ENCODE measurements around the gene TRAF7.
A peak's percentile ranks its signal among the peaks of the same experiment; 100 is the strongest.
"Not testable (repeated sequence)": the region's sequence is repeated elsewhere in the genome, so short reads cannot be mapped to it uniquely, and the experiment has no call there.

TRAF7 gene

DNA sequence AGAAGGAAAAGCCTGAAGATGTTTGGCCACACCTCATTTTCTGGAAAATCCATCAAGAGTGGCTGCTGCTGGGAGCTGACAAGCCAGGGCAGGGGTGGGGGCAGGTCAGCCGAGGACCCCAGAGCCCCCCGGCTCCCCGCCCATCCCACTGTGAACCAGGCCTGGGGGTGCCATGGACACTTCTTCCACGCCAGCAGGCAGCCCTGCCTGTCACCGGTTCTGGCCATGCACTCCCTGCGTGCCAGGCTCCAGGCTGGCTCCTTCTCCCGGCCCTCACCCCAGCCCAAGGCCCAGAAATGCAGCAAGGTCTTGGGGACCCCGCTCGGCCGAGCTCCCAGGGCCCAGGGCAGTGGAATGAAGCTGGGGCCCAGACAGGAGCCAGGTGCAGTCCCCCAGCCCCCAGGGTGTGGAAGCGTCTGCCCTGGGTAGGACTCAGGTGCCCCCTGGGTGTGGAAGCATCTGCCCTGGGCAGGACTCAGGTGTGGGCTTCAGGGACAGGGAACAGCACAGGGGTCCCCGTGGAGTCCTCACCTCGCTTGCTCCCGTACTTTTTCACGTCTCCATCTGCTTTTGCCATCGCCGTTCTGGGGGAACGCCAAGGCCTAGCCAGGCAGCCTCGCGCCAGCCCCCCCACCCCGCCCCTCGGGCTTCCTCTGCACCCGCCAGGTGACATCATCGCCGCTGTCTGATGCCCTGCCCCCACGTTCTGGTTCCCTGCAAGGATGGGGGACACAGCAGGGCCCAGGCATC lies 32.5 kb upstream of the TRAF7 start:
- not testable (repeated sequence) for DNase-seq

DNA sequence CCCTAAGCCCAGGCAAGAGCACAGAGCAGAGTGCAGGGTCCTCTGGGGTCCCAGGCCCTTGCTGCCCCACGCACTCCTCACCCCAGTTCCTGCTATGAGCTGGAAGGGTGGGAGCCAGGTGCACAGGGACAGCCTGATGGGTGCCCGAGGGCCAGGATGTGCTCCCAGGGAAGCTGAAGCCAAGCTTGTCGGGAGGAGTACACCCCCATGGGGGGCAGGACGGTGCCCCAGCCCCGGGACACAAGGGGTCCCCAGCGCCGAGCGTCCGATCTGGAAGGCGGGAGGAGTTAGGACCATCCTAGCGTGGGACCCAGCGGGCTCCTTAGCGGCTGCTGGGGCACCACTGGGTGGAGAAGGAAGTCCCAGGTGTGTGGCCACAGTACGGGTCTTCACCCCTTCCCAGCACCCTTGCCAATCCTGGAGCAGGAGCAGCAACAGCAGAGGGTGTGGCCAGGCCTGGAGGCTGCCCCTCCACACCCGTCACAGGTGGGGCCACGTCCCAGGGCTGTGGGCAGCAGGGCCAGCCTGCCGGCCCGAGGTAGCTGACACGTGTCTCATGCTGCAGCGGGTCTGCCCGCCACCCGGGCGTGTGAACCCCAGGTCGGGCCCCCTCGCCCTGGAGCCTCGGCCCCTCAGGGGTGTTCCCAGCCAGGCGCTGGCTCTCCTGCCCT lies 31.7 kb upstream of the TRAF7 start:
- DNase-seq, result not testable (repeated sequence)

DNA sequence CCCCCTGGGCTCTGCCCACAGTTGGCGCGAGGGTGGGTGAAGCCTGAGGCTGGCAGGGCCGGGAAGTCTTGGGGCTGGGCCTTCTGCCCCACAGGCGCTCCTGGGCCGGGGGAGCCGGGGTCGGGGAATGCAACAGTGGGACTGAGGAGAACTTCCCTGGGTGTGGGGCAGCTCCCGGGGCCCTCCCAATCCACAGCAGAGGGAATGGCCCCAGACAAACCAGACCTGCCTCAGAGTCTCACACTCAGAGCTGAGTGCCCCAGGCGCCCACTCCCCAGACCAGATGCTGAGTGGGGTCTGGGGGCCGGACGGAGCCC lies 31.2 kb upstream of the TRAF7 start:
- DNase-seq, result not testable (repeated sequence)

DNA sequence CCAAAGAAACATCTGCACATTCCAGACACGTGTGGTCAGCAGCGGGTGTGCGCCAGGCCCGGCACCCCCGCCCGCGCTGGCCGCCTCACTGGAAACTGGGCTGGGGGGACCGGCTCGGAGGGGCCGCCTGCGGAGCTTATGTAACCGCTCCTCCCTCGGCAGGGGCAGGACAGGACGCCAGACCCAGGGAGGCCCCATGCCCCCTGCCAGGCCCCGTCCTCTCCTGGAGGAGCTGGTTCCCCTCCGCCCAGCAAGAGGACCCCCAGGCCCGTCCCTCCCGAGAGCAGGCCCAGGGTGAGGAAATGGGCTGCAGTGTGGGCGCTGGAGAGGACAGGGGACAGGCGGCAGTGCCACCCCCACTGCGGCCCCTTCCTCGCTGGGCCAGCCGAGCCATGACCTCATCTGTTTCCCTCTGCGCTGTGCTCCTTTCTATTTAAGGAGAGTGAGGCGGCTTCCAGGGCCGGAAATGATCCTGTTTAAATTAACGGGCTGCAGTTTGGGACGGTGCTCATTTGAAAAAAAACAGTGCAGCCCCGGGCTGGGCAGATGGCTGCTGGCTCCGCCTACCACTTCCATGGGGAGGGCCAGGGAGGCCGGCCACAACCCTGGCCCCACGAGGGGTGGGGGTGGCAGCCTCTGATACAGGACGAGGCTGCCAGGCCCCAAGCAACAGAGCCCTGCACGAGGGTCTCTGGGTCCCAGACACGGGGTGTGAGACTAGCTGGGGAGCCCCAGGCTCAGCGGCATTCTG lies 30.7 kb upstream of the TRAF7 start:
- not testable (repeated sequence) for DNase-seq

DNA sequence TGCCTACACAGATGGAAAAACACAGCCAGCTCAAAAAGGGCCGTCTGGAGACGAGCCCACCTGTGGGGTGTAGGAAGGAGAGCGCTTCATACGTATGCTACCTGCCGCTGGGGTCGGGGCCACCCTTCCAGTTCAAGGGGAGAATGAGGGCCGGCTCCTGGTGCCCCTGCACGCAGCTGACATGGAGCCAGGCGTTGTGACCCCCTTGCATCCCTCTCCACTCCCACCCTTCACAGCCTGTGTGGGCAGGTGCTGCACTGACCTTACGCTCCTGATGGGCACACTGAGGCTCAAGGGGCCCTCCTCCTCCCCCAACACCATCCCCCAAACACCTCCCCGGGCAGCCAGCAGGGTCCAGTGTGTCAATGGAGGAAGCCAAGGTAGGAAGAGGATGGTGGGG lies 30.0 kb upstream of the TRAF7 start:
- not testable (repeated sequence) for DNase-seq

DNA sequence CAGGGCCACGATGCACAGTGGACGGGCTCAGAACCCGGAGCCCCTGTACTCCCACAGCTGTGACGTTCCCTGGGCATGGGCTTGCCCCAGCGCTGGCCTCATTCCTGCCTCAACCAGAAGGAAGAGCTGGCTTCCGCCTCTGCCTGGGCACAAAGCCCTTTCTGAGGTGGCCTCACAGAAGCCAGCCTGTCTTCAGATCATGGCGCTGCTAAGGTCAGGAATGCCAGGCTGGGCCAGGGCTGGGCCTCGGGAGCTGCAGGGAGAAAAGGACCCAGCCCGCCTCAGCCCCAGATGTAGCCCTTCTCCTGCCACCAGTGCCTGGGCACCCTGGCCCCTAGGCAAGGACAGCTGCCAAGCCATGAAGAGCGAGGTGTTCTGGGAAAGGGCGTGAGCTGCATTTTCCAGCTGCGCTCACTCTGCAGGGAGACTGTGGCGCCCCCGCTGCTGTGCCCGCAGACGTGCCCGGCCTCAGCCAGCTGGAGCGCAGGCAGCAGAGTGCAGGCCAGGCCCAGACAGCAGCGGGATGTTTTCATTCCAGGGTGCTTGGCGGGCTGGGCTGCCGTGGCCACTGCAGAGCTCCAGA lies 29.3 kb upstream of the TRAF7 start:
- DNase-seq, result not testable (repeated sequence)

DNA sequence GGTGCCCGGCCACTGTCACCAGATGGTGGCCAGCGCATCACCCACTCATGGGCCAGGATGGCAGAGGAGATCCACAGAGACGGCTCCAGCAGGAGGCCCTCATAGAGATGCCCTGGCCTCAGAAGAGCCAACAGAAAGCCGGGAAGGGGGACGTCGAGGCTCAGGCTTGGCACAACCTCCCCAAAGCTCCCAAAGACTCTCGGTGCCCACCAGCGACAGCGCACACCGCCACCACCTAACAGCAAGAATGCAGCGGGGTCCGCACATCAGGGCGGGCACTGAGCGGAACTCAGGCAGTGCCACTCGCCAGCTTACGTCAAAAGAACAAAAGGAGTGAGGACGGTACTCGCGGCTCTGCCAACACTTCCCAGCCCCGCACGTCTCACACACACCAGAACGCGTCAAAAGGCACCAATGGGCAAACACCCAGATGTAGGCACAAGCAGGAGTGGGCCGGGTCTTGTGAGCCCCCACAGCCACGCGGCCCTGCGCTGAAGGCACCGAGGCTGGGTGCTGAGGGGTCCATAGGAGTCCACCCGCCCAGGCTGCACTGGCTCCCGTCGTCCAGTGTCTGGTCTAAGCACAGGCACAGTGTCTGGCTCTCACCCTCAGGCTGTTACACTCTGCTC lies 28.5 kb upstream of the TRAF7 start:
- not testable (repeated sequence) for DNase-seq

DNA sequence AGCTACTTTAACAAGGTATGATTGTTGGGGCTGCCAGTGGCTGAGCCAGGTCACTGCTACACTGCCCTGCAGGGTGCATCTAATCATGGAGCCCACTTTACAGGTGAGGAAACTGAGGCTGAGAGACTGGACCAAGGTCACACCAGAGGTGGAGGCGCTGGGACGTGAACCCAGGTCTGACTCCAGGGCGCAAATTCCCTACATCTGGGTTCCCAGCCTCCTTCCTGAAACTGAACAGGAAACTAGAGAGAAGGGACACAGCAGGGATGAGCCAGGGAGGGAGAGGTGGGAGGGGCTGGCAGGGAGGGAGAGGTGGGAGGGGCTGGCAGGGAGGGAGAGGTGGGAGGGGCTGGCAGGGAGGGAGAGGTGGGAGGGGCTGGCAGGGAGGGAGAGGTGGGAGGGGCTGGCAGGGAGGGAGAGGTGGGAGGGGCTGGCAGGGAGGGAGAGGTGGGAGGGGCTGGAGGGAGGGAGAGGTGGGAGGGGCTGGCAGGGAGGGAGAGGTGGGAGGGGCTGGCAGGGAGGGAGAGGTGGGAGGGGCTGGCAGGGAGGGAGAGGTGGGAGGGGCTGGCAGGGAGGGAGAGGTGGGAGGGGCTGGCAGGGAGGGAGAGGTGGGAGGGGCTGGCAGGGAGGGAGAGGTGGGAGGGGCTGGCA lies 27.8 kb upstream of the TRAF7 start:
- not testable (repeated sequence) for DNase-seq

DNA sequence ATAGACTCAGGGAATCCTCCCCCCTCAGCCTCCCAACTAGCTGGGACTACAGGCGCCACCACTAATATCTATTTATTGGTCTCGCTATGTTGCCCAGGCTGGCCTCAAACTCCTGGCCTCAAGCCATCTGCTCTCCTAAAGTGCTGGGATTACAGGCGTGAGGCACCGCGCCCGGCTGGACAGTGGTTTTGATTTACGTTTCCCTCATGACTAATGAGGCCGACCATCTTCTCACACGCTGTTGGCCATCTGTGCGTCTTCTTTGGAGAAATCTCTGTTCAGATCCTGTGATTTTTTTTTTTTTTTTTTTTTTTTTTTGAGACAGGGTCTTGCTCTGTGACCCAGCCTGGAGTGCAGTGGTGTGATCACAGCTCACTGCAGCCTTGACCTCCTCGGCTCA lies 26.3 kb upstream of the TRAF7 start:
- DNase-seq, result not testable (repeated sequence)

DNA sequence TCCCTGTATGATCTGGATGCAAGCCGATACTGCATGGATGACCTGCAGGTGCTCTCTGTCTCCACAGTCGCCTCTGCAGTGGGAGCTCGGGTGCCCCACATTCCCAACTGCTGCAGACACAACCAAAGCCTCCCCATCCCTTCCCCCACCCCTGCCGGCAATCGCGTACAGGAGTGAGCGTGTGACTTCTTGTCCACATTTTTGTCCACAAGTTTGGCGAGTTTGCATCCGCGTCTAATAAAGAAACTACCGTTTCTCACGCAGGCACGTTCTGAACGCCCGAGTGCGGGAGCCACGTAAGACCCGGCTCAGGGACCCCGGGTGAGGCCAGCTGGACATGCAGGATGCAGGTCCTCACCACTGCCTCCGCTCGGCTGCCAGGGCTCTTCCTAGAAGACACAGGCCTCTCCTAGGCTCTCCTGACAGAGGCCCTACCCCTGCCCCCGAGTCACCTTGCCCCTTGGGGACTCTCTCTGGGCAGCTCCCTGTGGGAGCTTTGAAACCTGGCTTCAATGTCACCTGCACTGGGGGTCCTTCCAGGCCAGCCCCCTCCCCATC lies 25.6 kb upstream of the TRAF7 start:
- not testable (repeated sequence) for DNase-seq

DNA sequence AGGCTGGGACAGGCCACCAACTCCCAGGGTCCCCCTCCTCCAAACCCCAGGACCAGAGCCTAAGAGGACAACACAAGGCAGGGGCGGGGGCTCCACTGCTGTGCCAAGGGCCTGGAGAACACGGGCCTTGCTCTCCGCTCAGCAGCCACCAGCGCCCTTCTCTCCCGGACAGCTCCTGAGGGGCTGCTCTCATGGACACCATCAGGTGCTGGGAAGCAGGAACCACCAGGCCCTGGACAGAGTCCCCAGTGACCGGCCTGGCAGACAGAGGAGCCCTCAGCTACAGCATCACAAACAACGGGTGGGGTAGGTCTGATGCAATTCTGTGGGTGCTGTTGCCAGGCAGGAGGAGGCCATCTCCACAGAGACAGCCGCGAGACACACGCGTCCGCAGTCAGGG lies 21.8 kb upstream of the TRAF7 start:
- not testable (repeated sequence) for DNase-seq

DNA sequence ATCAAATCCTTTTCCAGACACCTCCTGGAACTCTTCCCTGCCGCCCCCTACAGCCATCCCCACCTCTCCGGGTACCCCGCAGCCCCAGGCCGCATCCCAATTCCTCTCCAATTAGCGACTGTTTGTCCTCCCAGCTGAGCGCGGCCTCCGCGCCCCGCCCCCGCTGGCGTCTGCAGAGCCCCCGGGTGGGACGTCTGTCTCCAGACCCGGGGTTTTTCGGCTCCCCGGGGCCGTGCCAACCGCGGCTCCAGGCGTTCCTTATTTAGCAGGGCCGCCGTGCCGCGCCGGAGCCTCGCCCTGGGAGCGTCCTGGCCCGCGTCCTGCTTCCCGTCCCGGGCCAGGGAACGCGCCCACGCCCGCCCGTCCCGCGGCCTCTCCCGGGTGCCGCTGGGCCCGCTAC lies 20.5 kb upstream of the TRAF7 start:
- not testable (repeated sequence) for DNase-seq

DNA sequence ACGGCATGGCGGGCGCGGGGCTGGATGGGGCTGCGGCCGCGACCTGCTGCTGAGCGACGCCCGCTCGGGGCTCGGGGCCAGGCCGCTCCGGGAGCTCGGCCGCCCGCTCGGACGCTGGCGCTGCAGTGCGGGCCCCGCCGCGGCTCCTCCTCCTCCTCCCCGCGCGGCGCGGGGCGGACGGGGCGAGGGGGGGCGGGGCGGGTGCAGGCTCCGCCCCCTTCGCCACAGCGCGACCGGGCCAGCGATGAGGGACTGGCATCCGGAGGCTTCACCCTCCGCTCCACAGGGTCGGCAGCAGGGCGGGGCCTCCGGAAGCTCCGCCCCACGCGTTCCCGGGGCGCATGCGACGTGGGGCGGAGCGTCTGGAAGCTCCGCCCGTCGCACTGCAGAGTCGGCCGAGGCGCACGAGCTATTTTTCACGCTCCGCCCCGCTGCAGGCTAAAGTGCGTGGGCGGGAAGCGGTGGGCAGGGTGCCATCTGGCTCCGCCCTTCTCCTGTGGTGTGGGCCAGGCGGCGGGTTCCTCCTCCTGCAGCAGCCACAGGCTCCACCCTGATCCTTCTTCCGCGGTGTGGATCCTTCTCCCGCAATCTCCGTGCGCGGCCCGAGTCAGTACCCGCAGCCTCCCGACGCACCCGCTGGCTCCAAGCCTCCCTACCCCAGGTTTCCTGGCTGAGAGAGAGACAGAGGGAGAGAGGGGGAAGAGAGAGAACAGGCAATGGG lies 19.7 kb upstream of the TRAF7 start, which contains the start of gene PKD1:
PKD1 (minus strand) TSS at position 129 of the 721 bp plus-strand sequence. CDS start 209 bp downstream, outside the sequence.
- DNase-seq, result not testable (repeated sequence)

DNA sequence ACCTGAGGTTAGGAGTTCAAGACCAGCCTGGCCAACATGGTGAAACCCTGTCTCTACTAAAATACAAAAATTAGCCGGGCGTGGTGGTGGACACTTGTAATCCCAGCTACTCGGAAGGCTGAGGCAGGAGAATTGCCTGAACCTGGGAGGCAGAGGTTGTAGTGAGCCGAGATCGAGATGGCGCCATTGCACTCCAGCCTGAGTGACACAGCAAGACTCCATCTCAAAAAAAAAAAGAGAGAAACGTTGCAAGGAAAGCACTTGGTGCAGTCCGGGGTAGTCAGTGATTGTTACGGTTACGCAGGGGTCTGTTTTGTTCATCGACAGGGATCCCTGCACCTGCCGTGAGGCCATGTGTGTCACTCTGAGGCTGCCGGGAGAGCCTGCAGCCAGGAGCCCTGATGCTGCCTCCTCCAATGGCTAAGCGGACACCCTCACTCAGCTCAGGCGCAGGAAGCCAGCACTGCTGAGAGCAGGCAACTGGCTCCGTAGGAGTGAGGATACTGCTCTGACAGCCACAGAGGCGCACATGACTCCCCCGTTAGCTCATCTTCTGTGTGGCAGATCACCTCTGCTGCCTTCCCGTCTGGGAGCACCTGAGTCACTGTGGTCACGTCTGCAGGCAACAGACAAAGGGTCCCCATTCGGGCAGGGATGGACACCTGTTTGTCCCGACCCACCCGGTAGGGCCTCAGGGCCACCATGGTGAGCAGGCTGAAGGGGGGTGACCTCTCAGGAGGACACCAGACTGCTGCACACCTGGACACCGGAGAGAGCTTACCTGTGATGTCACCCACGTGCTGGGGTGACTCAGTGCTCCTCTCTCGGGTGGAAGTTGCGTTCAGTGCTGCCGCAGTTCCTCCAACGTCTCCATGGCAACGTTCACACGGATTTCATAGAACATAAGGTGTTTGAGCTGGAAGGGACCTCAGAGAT lies 12.4 kb upstream of the TRAF7 start:
- DNase-seq, result no peak

DNA sequence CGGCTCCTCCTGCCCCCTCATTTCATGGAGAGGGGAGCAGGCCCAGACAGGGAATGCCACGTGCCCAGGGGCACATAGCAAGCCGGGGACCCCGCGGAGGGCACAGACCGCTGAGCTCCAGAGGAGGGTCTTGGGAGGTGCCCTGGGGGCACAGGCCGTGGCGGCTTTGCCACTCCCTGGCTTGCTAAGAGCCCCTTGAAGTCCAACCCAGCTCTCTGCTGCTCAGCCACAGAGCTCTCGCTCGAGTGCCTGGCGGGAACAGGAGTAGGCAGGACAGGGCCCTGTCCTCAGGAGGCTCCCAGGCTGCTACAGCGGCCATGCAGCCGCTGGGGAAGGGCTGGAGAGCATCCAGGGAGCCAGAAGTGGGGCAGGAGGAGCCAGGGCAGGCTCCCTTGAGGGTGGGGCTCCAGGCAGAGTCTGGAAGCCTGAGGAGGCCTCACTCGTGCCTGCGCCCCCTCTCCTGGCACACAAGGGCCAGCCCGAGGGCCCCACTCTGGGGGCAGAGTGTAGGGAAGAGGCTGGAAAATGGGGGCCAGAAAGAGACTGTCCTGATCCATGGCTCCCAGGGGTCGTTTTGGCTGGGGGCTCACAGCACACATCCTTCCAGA lies 11.6 kb upstream of the TRAF7 start:
- DNase-seq, result no peak

DNA sequence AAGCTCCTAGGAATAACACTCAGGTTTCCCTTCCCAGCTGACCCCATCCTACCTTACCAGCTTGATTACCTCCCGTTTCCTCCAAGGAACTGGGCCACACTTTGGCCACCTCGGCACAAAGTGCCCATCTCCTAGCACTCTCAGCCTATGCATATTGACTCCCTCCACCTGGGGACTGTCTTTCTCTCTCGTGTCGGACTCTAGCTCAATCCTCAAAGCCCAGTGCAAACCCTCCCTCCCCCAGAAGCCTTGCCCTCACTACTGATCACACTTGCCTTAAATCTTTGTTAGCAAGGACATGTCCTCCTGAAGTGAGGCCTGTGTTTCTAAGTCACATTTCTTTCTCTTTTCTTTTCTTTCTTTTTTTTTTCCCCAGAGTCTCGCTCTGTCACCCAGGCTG lies 9.7 kb upstream of the TRAF7 start:
- DNase-seq, result no peak

DNA sequence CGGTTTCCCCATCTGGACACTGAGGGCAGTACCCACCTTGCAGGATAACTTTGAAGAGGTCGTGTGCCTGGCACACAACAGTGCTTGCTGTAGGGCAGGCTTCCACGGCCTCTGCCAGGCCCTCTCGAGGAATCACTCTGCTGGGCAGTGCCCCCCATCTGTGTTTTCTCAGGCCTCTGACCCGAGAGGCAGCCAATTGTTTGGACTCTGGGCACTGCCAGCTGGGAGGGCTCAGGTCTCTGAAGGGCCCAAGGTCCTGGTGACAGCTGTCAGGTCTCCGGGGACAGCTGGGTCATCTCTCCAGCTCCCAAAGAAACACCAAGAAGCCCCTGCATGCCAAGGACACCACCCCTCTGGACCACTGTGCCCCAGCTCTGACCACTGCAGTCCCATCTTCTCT lies 8.2 kb upstream of the TRAF7 start:
- DNase-seq, result no peak

DNA sequence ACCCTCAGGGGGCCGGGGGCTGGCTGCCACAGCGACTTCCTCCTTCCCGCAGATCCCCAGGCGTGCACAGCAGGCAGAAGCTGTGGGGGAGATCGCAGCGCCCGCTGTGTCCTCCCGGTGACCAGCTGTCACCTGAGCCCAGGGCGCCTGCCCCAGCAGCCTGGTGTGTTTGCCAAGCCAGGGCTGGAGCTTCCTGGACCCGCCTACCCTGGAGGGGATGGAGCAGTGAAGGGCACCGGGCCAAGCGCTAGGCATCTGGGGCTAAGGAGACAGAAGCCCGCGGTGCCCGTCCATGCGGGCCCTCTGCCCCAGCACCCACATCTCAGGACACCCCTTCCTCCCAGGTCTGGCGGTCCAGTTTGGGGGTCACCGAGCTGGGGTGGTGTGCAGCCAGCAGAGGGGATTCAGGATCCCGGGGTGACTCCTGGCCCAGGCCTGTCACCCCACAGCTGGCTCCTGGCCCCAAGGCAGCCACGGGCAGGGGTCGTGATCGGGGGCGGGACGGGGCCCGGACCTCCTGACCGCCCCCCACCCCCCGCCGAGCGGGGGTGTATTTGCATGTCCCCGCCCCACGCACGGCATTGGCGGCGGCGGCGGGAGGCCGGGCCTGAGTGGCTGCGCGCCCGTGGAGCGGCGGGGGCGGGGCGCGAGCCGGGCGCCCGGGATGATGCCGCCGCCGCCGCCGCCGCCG lies 7.5 kb upstream of the TRAF7 start, which contains the start of gene RAB26:
RAB26 (plus strand) TSS at position 645 of the 691 bp plus-strand sequence. CDS start 159 bp downstream, outside the sequence.
- peak; percentile 71 for DNase-seq

Measured in NCI-H2029 treated with DMSO at 0.1 percent for 48 hours (cell line).